IMR-90 (cell line): ENCODE measurements around the gene TULP3. TPM values are rescaled to one million over a fixed set of nuclear protein-coding genes. Genes with fewer than 3 reads are reported as not detected.

ENCODE experiments used
- ATAC-seq: fragments of 200-7000 bp; cut with Tn5 transposase; 2 replicates; pipeline ENCODE4 v1.9.1; 2020; ENCODE audit warnings: low read depth, mild to moderate bottlenecking, moderate library complexity
- BruUV-seq: library from RNA; stranded (reverse); fragments of 400-500 nt; replicated peaks from 2 replicates; lab custom pipeline; 2021; lab: Mats Ljungman, UMichigan
- CTCF ChIA-PET: fragments of 300-600 bp; formaldehyde crosslinking; extraction: SDS; loops from one replicate; lab custom pipeline; 2021; ENCODE audit warnings: antibody characterized with exemption; lab: Yijun Ruan, JAX
- POLR2A ChIA-PET: fragments of 300-600 bp; sonication (Branson Sonifier 250); formaldehyde crosslinking; loops from one replicate; lab custom pipeline; 2022; ENCODE audit warnings: antibody characterized with exemption; ENCODE audit not compliant: unreplicated experiment; lab: Charles Lee
- DNase-seq: peaks from one replicate; pipeline ENCODE4 v3.0.0; 2013
- H2AFZ ChIP-seq: replicated peaks from 2 replicates; pipeline ENCODE3; 2013; ENCODE audit warnings: low read length, mild to moderate bottlenecking; ENCODE audit not compliant: poor library complexity
- H2AK5ac ChIP-seq: 2 replicates; pipeline ENCODE4 v1.6.1; 2013; ENCODE audit warnings: low read depth, low read length, inconsistent platforms
- H2AK9ac ChIP-seq: replicated peaks from 2 replicates; pipeline ENCODE3; 2013; ENCODE audit warnings: mild to moderate bottlenecking, low read depth, low read length, moderate library complexity; ENCODE audit not compliant: poor library complexity
- H2BK120ac ChIP-seq: 2 replicates; pipeline ENCODE4 v1.6.1; 2013; ENCODE audit warnings: low read depth, low read length, inconsistent platforms
- H2BK15ac ChIP-seq: 3 replicates; pipeline ENCODE4 v1.6.1; 2013; ENCODE audit warnings: low read depth, low read length, inconsistent platforms
- H2BK20ac ChIP-seq: 2 replicates; pipeline ENCODE4 v1.6.1; 2013; ENCODE audit warnings: low read depth, mild to moderate bottlenecking, inconsistent platforms, low read length, moderate library complexity
- H2BK5ac ChIP-seq: 2 replicates; pipeline ENCODE4 v1.6.1; 2013; ENCODE audit warnings: mild to moderate bottlenecking, low read depth, low read length, inconsistent platforms; ENCODE audit not compliant: poor library complexity, severe bottlenecking
- H3K14ac ChIP-seq: replicated peaks from 2 replicates; pipeline ENCODE4 v1.6.1; 2013; ENCODE audit warnings: low read depth, low read length, inconsistent platforms
- H3K18ac ChIP-seq: 2 replicates; pipeline ENCODE4 v1.6.1; 2013; ENCODE audit warnings: low read depth, low read length, control low read depth
- H3K23ac ChIP-seq: 2 replicates; pipeline ENCODE4 v1.6.1; 2013; ENCODE audit warnings: low read depth, low read length, inconsistent platforms
- H3K27ac ChIP-seq: 2 replicates; pipeline ENCODE4 v1.5.1; 2013; ENCODE audit warnings: mild to moderate bottlenecking, control low read depth, low read length; ENCODE audit not compliant: insufficient read depth
- H3K27me3 ChIP-seq: 2 replicates; pipeline ENCODE4 v1.6.1; 2013; ENCODE audit warnings: low read length; ENCODE audit not compliant: control insufficient read depth, insufficient read depth
- H3K36me3 ChIP-seq: 2 replicates; pipeline ENCODE4 v1.6.1; 2013; ENCODE audit warnings: low read length, mixed read lengths; ENCODE audit not compliant: control insufficient read depth, insufficient read depth
- H3K4ac ChIP-seq: 2 replicates; pipeline ENCODE4 v1.6.1; 2013; ENCODE audit warnings: low read depth, low read length, inconsistent platforms
- H3K4me1 ChIP-seq: 2 replicates; pipeline ENCODE4 v1.6.1; 2013; ENCODE audit warnings: low read length, mixed read lengths; ENCODE audit not compliant: control insufficient read depth, insufficient read depth
- H3K4me2 ChIP-seq: 2 replicates; pipeline ENCODE4 v1.6.1; 2013; ENCODE audit warnings: low read depth, mild to moderate bottlenecking, control low read depth, low read length, moderate library complexity
- H3K4me3 ChIP-seq: 2 replicates; pipeline ENCODE4 v1.5.1; 2013; ENCODE audit warnings: low read depth, mild to moderate bottlenecking, control low read depth, low read length, moderate library complexity; ENCODE audit not compliant: insufficient read depth
- H3K56ac ChIP-seq: 2 replicates; pipeline ENCODE4 v1.6.1; 2013; ENCODE audit warnings: low read length, inconsistent platforms; ENCODE audit not compliant: insufficient read depth; ENCODE audit errors: extremely low read depth
- H3K79me1 ChIP-seq, 2 experiments: 2 replicates each; pipeline ENCODE4 v1.6.1; 2013; ENCODE audit warnings: low read length in 2 of 2, inconsistent platforms in 1 of 2, low read depth in 1 of 2
- H3K9ac ChIP-seq: 2 replicates; pipeline ENCODE4 v1.6.1; 2013; ENCODE audit warnings: low read depth, low read length, control low read depth
- H3K9me1 ChIP-seq: 2 replicates; pipeline ENCODE4 v1.6.1; 2013; ENCODE audit warnings: low read length, inconsistent platforms; ENCODE audit not compliant: insufficient read depth
- H3K9me3 ChIP-seq: 2 replicates; pipeline ENCODE4 v1.6.1; 2013; ENCODE audit warnings: low read length; ENCODE audit not compliant: control insufficient read depth, insufficient read depth
- H4K20me1 ChIP-seq: 2 replicates; pipeline ENCODE4 v1.6.1; 2013; ENCODE audit warnings: low read length, inconsistent platforms; ENCODE audit not compliant: insufficient read depth
- H4K5ac ChIP-seq: 2 replicates; pipeline ENCODE4 v1.6.1; 2013; ENCODE audit warnings: mild to moderate bottlenecking, low read depth, low read length, control low read depth
- H4K8ac ChIP-seq, 2 experiments: 2 replicates each; pipeline ENCODE4 v1.6.1; 2013; ENCODE audit warnings: low read depth in 2 of 2, low read length in 2 of 2, control low read depth in 1 of 2, inconsistent platforms in 1 of 2
- H4K91ac ChIP-seq: 2 replicates; pipeline ENCODE4 v1.6.1; 2013; ENCODE audit warnings: low read depth, low read length, inconsistent platforms; ENCODE audit not compliant: insufficient read depth
- BHLHE40 ChIP-seq: fragments of 150-350 bp; IDR thresholded peaks from 2 replicates; pipeline ENCODE4 v1.6.1; 2016; ENCODE audit warnings: mild to moderate bottlenecking, low read depth, low read length
- CEBPB ChIP-seq: IDR thresholded peaks from 2 replicates; pipeline ENCODE4 v1.6.1; 2012; ENCODE audit warnings: low read depth, low read length, improper control_type of control experiment
- CHD1 ChIP-seq: IDR thresholded peaks from 2 replicates; pipeline ENCODE4 v1.6.1; 2012; ENCODE audit warnings: low read depth, low read length, improper control_type of control experiment
- FOS ChIP-seq: fragments of 150-350 bp; IDR thresholded peaks from 2 replicates; pipeline ENCODE4 v1.6.1; 2016; ENCODE audit warnings: low read depth, low read length
- MAFK ChIP-seq: IDR thresholded peaks from 2 replicates; pipeline ENCODE4 v1.6.1; 2012; ENCODE audit warnings: low read depth, low read length, improper control_type of control experiment
- MAZ ChIP-seq: IDR thresholded peaks from 2 replicates; pipeline ENCODE4 v1.6.1; 2012; ENCODE audit warnings: low read depth, mild to moderate bottlenecking, low read length, improper control_type of control experiment, moderate library complexity, borderline replicate concordance
- MXI1 ChIP-seq: IDR thresholded peaks from 2 replicates; pipeline ENCODE4 v1.6.1; 2012; ENCODE audit warnings: low read depth, mild to moderate bottlenecking, low read length, moderate library complexity, borderline replicate concordance
- NFE2L2 ChIP-seq: fragments of 150-350 bp; IDR thresholded peaks from 2 replicates; pipeline ENCODE4 v1.6.1; 2016; ENCODE audit warnings: low read depth, mild to moderate bottlenecking, low read length
- POLR2A ChIP-seq: IDR thresholded peaks from 2 replicates; pipeline ENCODE4 v1.6.1; 2012; ENCODE audit warnings: mild to moderate bottlenecking, low read depth, low read length
- RAD21 ChIP-seq: IDR thresholded peaks from 2 replicates; pipeline ENCODE4 v1.6.1; 2012; ENCODE audit warnings: low read length, improper control_type of control experiment
- RCOR1 ChIP-seq: IDR thresholded peaks from 2 replicates; pipeline ENCODE4 v1.6.1; 2012; ENCODE audit warnings: mild to moderate bottlenecking, low read length, improper control_type of control experiment; ENCODE audit not compliant: insufficient replicate concordance
- RFX5 ChIP-seq: IDR thresholded peaks from 2 replicates; pipeline ENCODE4 v1.8.0; 2012; ENCODE audit warnings: low read depth, mild to moderate bottlenecking, low read length, moderate library complexity
- SMC3 ChIP-seq: fragments of 150-350 bp; IDR thresholded peaks from 2 replicates; pipeline ENCODE4 v1.6.1; 2016; ENCODE audit warnings: low read depth, mild to moderate bottlenecking, antibody characterized with exemption, low read length, moderate library complexity
- USF2 ChIP-seq: fragments of 150-350 bp; IDR thresholded peaks from 2 replicates; pipeline ENCODE4 v1.6.1; 2017; ENCODE audit warnings: mild to moderate bottlenecking, antibody characterized with exemption, low read length, low read depth
- WGBS, 2 experiments: methylation state at CpG; one replicate each; pipeline versions ENCODE4 v1.1.5 to v1.1.7; 2013; ENCODE audit warnings: missing lambda C conversion rate in 2 of 2; ENCODE audit not compliant: insufficient read length in 1 of 2; ENCODE audit errors: extremely low coverage in 2 of 2; 5-methylcytosine and 5-hydroxymethylcytosine counted together
- dilution Hi-C: fragments of 300-500 bp; cut with HindIII; formaldehyde crosslinking; loops from one replicate; pipeline ENCODE4 v1.14.3; 2018; ENCODE audit warnings: low sequenced_read_pairs; ENCODE audit not compliant: unreplicated experiment
- in situ Hi-C: fragments of 300-500 bp; cut with MboI; formaldehyde crosslinking; loops from 3 replicates; pipeline ENCODE4 v1.14.3; 2019; ENCODE audit warnings: low sequenced_read_pairs, inconsistent platforms, mixed read lengths
- intact Hi-C: fragments of 100-400 bp; cut with micrococcal nuclease; formaldehyde crosslinking; loops from 2 replicates; pipeline ENCODE4 v1.10.0; 2022
- polyA plus RNA-seq, 3 experiments: library from polyadenylated mRNA; depleted of rRNA; stranded (reverse); fragments of >200 nt; gene quantifications; 2 replicates each; pipeline ENCODE4 v1.2.3, GENCODE V29; 2012; ENCODE audit warnings: low replicate concordance in 1 of 3
- total RNA-seq: library from RNA; depleted of rRNA; stranded (reverse); fragments of >200 nt; gene quantifications from 2 replicates; pipeline ENCODE4 v1.2.3, GENCODE V29; 2012
- TF ChIP-seq, protein P1 (sequence below): fragments of 150-350 bp; IDR thresholded peaks from 2 replicates; pipeline ENCODE4 v1.6.1; 2016; ENCODE audit warnings: low read depth, mild to moderate bottlenecking, low read length, moderate library complexity, borderline replicate concordance
- TF ChIP-seq, protein P2 (sequence below): conservative IDR thresholded peaks from 2 replicates; pipeline ENCODE4 v1.5.1; 2012; ENCODE audit warnings: mild to moderate bottlenecking, low read depth, low read length, improper control_type of control experiment

TULP3 gene
- total and polyA plus RNA-seq, 2 of the 4 experiments (the other 2 are of a cell fraction), result 35.2 to 35.5 TPM

DNA sequence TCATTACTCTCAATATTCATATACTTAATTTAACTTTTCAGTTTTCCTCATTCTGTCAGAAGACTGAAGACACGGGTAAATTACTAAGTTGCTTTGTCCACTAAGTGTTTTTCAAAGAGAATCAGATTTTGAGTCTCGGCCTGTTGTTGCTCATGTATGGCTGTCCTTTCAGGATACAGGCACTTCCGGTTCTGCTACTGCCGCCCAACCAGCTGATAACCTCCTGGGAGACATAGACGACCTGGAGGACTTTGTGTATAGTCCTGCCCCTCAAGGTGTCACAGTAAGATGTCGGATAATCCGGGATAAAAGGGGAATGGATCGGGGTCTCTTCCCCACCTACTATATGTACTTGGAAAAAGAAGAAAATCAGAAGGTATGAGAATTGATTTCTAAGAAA, 40.2 kb downstream of the TULP3 start:
- Histone ChIP-seq H3K9me1 (no peaks in the 10 kb centered on the region), H3K36me3 (peaks cover 38% of the 10 kb centered on the region), H4K91ac (no peak overlapping the region), H2BK20ac (no peak overlapping the region), H2BK5ac (no peak overlapping the region), H3K4me2 (no peak overlapping the region), H3K27me3 (no peaks in the 10 kb centered on the region), H3K79me1 (peaks cover 0 to 16% of the 10 kb centered on the region in 2 experiments; a peak in 2 of 4 replicates), H3K14ac (no peak overlapping the region), H3K18ac (no peak overlapping the region), H4K20me1 (no peaks in the 10 kb centered on the region; the same call in none of the 2 replicates), H3K4me3 (no peak overlapping the region), H3K27ac (no peak overlapping the region), H3K9ac (no peak overlapping the region), H3K23ac (no peak overlapping the region), H4K5ac (no peak overlapping the region), H4K8ac (no peak overlapping the region), H3K9me3 (no peaks in the 10 kb centered on the region), H3K4ac (no peak overlapping the region), H2BK120ac (no peak overlapping the region), H2AFZ (no peak overlapping the region), H3K4me1 (no peaks in the 10 kb centered on the region; the same call in 1 of the 2 replicates), H2AK9ac (no peak overlapping the region), H2BK15ac (no peak overlapping the region), H3K56ac (no peak overlapping the region), H2AK5ac (no peak overlapping the region)
- dilution Hi-C loops (no loop called here), intact Hi-C loops (no loop called here), in situ Hi-C loops (no loop called here)
- DNase-seq (no peak), ATAC-seq (no peak)
- TF ChIP-seq, protein P1, sequence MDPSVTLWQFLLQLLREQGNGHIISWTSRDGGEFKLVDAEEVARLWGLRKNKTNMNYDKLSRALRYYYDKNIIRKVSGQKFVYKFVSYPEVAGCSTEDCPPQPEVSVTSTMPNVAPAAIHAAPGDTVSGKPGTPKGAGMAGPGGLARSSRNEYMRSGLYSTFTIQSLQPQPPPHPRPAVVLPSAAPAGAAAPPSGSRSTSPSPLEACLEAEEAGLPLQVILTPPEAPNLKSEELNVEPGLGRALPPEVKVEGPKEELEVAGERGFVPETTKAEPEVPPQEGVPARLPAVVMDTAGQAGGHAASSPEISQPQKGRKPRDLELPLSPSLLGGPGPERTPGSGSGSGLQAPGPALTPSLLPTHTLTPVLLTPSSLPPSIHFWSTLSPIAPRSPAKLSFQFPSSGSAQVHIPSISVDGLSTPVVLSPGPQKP, result no peak
- TF ChIP-seq MXI1 (no peak), BHLHE40 (no peak), MAZ (no peak), RCOR1 (no peak), MAFK (no peak), USF2 (no peak), CEBPB (no peak), POLR2A (no peak), RFX5 (no peak), NFE2L2 (no peak), RAD21 (no peak), FOS (no peak), SMC3 (no peak), CHD1 (no peak)
- TF ChIP-seq, protein P2, sequence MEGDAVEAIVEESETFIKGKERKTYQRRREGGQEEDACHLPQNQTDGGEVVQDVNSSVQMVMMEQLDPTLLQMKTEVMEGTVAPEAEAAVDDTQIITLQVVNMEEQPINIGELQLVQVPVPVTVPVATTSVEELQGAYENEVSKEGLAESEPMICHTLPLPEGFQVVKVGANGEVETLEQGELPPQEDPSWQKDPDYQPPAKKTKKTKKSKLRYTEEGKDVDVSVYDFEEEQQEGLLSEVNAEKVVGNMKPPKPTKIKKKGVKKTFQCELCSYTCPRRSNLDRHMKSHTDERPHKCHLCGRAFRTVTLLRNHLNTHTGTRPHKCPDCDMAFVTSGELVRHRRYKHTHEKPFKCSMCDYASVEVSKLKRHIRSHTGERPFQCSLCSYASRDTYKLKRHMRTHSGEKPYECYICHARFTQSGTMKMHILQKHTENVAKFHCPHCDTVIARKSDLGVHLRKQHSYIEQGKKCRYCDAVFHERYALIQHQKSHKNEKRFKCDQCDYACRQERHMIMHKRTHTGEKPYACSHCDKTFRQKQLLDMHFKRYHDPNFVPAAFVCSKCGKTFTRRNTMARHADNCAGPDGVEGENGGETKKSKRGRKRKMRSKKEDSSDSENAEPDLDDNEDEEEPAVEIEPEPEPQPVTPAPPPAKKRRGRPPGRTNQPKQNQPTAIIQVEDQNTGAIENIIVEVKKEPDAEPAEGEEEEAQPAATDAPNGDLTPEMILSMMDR, result no peak
- CTCF ChIA-PET, result no interaction called here
- BruUV-seq, result no TSS peak
- POLR2A ChIA-PET, result no interaction called here
- WGBS, 2 experiments, result 89% methylated on average over 3 of the region's 8 CpGs; no CpG with 5 or more reads in 1 of the 2 experiments
